Measurements from ENCODE around the gene SERPINA10.

- TF ChIP-seq GATA3 (IDR thresholded peaks at IDR 0.05; ENCODE audit: low read depth, low read length): no peak
- TF ChIP-seq GATA2 (IDR thresholded peaks at IDR 0.05; ENCODE audit: low read depth, low read length): no peak
Measured at GRCh38 chr14:94310248-94310647, 17.2 kb upstream of the SERPINA10 start.
